ENCODE results near the gene MB. TPM values are rescaled to one million over a fixed set of nuclear protein-coding genes. Genes with fewer than 3 reads are reported as not detected.

Gene MB
- total and polyA plus RNA-seq, 9 of the 15 experiments (the other 6 are each of a cell fraction or from before 2014, with no cell fraction given), result not detected

DNA sequence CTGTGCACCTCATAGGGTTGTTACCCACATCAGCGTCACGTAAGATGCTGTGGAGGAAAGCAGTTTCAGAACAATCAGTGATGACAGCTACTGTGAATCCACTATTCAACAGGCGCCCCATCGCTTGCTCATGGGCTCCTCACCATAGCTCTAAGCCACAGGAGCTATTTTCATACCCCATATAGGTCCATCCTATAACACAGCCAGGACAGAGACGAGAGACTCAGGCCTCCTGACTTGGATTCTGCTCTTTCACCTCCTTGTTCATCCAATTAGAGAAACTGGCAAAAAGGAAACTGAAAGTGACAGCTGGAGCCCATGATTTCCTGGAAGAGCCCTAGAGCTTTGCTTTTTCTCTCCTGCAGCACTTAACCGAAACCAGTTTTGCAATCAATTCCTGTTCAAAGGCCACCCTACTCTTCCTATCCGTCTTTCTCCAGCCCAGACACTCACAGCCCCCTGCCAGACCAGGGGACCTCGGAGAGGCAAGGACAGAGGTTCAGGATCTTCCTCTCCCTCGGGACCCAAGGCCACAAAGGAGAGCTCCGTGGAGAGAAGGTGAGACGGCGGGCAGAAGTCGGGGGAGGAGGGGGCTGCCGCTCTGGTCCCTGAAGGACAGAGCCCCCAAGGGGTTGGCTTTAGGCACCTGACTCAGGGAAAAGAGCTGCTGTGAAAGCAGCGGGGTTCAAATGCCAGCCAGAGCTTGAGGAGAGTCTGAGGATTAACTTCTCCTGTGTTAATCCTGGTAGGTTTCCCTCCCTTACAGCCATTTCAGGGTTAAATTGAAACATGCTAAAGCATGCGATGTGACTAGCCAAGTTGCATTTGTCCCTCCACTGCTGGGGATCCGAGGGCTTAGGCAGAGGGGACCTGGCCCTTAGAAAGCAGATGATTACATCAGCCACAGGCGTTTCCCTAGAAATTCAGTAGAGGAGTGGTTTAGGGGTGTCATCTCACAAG, 31.2 kb upstream of the MB start, which contains the start of gene APOL6 (continued):
- TF ChIP-seq, protein P1, sequence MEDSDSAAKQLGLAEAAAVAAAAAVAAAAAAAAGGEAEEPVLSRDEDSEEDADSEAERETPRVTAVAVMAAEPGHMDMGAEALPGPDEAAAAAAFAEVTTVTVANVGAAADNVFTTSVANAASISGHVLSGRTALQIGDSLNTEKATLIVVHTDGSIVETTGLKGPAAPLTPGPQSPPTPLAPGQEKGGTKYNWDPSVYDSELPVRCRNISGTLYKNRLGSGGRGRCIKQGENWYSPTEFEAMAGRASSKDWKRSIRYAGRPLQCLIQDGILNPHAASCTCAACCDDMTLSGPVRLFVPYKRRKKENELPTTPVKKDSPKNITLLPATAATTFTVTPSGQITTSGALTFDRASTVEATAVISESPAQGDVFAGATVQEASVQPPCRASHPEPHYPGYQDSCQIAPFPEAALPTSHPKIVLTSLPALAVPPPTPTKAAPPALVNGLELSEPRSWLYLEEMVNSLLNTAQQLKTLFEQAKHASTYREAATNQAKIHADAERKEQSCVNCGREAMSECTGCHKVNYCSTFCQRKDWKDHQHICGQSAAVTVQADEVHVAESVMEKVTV (CRISPR knock-in tag; IDR thresholded peaks at IDR 0.05), result 0 out of 2 replicates have a peak, but pooled peaks have one; percentile 17
- TF ChIP-seq CEBPB (tag; IDR thresholded peaks at IDR 0.05) (0 out of 2 replicates have a peak, but pooled peaks have one; percentile 10), GATAD2B (IDR thresholded peaks at IDR 0.05; ENCODE audit: borderline replicate concordance) (no peak), NFRKB (IDR thresholded peaks at IDR 0.05; ENCODE audit: low read depth) (peak; percentile 63; the same call in 1 of the 2 replicates), NR2C1 (IDR thresholded peaks at IDR 0.05) (no peak; the same call in 1 of the 2 replicates), NR2C1 (tag; IDR thresholded peaks at IDR 0.05) (peak; percentile 61; the same call in 1 of the 2 replicates), L3MBTL2 (IDR thresholded peaks at IDR 0.05) (peak; percentile 56), MAZ (CRISPR knock-in tag; conservative IDR thresholded peaks at IDR 0.05 in 1 of 2, IDR thresholded peaks at IDR 0.05 in 1 of 2) (0 out of 4 replicates have a peak, but pooled peaks of 1 of the 2 experiments have one; percentile 30), ELF4 (CRISPR knock-in tag; IDR thresholded peaks at IDR 0.05) (no peak), PRPF4 (IDR thresholded peaks at IDR 0.05; ENCODE audit: insufficient read depth, low read depth, low read length, poor library complexity, severe bottlenecking) (no peak), EP400 (IDR thresholded peaks at IDR 0.05) (peak; percentile 49), ZNF311 (CRISPR knock-in tag; IDR thresholded peaks at IDR 0.05) (0 out of 2 replicates have a peak, but pooled peaks have one; percentile 16), ZNF583 (CRISPR knock-in tag; IDR thresholded peaks at IDR 0.05) (no peak), ZFX (CRISPR knock-in tag; IDR thresholded peaks at IDR 0.05) (peak; percentile 30; the same call in 1 of the 2 replicates), ZNF589 (CRISPR knock-in tag; IDR thresholded peaks at IDR 0.05; ENCODE audit: low read depth) (peak; percentile 62; the same call in 1 of the 2 replicates), RBFOX2 (IDR thresholded peaks at IDR 0.05; ENCODE audit: low read depth, low read length) (0 out of 2 replicates have a peak, but pooled peaks have one; percentile 25), NR2C2 (CRISPR knock-in tag; IDR thresholded peaks at IDR 0.05) (no peak), NR2C2 (tag; IDR thresholded peaks at IDR 0.05) (peak; percentile 88), GABPA (tag; conservative IDR thresholded peaks at IDR 0.05; ENCODE audit: low read depth) (peak; percentile 27; the same call in 1 of the 2 replicates), PHF8 (IDR thresholded peaks at IDR 0.05; ENCODE audit: borderline replicate concordance, low read length) (peak; percentile 36; the same call in 1 of the 2 replicates), JUND (IDR thresholded peaks at IDR 0.05; ENCODE audit: borderline replicate concordance, low read depth, low read length) (peak; percentile 21; the same call in 1 of the 2 replicates), JUND (tag; IDR thresholded peaks at IDR 0.05; ENCODE audit: borderline replicate concordance, low read depth, low read length) (peak; percentile 14; the same call in 1 of the 3 replicates)
- TF ChIP-seq, protein P2, sequence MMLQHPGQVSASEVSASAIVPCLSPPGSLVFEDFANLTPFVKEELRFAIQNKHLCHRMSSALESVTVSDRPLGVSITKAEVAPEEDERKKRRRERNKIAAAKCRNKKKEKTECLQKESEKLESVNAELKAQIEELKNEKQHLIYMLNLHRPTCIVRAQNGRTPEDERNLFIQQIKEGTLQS (IDR thresholded peaks at IDR 0.05), result peak; percentile 78
- TF ChIP-seq, protein P2 (CRISPR knock-in tag; conservative IDR thresholded peaks at IDR 0.05), result no peak
- TF ChIP-seq, protein P3, sequence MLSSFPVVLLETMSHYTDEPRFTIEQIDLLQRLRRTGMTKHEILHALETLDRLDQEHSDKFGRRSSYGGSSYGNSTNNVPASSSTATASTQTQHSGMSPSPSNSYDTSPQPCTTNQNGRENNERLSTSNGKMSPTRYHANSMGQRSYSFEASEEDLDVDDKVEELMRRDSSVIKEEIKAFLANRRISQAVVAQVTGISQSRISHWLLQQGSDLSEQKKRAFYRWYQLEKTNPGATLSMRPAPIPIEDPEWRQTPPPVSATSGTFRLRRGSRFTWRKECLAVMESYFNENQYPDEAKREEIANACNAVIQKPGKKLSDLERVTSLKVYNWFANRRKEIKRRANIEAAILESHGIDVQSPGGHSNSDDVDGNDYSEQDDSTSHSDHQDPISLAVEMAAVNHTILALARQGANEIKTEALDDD (IDR thresholded peaks at IDR 0.05), result peak; percentile 44; the same call in 1 of the 2 replicates
